Activated naive CD4-positive, alpha-beta T cell treated with anti-CD3 and anti-CD28 coated beads for 36 hours (primary cell): ENCODE data around the gene CCR2. TPM values are rescaled to one million over a fixed set of nuclear protein-coding genes. Genes with fewer than 3 reads are reported as not detected.
A peak's percentile ranks its signal among the peaks of the same experiment; 100 is the strongest.

Experiments used
- CTCF ChIA-PET: fragments of 350-600 bp; sonication (Branson Sonifier 250); formaldehyde crosslinking; loops from one replicate; lab custom pipeline; 2021; ENCODE audit warnings: antibody characterized with exemption; lab: Charles Lee
- DNase-seq: peaks from one replicate; pipeline ENCODE4 v3.0.0-alpha.2; 2020
- H3K27ac Mint-ChIP-seq: one replicate; pipeline ENCODE4 v1.8.0; 2021; ENCODE audit warnings: mild to moderate bottlenecking, mixed read lengths
- H3K27me3 Mint-ChIP-seq: one replicate; pipeline ENCODE4 v1.8.0; 2021; ENCODE audit warnings: low read depth, mixed read lengths
- H3K36me3 Mint-ChIP-seq: one replicate; pipeline ENCODE4 v1.8.0; 2021; ENCODE audit warnings: low read depth, mixed read lengths
- H3K4me1 Mint-ChIP-seq: one replicate; pipeline ENCODE4 v1.8.0; 2021; ENCODE audit warnings: low read depth, mixed read lengths
- H3K4me3 Mint-ChIP-seq: one replicate; pipeline ENCODE4 v1.8.0; 2021; ENCODE audit warnings: mild to moderate bottlenecking, moderate library complexity, mixed read lengths
- H3K9me3 Mint-ChIP-seq: one replicate; pipeline ENCODE4 v1.8.0; 2021; ENCODE audit warnings: mixed read lengths
- intact Hi-C: fragments of 100-400 bp; cut with micrococcal nuclease; formaldehyde crosslinking; loops from one replicate; pipeline ENCODE4 v1.15.1; 2023
- total RNA-seq, 2 experiments: library from RNA; stranded (reverse); gene quantifications; one replicate each; pipeline ENCODE4 v1.2.3, GENCODE V29; 2021

Gene CCR2
- total RNA-seq, 2 experiments from 2014 or later, result not detected

- H3K4me3 Mint-ChIP-seq, result no peak within 1 kb of the TSS
These were observed 17.1 kb downstream of the CCR2 start, which contains the start of gene CCR5 for GRCh38 chr3:46370839-46371518. CCR5 (plus strand) TSS chr3:46370946; CDS start chr3:46372903, 1,957 bp downstream.

GRCh38 chr3:46371519-46372340 lies 17.8 kb downstream of the CCR2 start:
- Mint-ChIP-seq H3K4me1 (peaks cover 33% of the 10 kb centered on the region), H3K4me3 (no peak overlapping the region), H3K36me3 (no peaks in the 10 kb centered on the region), H3K27ac (no peak overlapping the region), H3K27me3 (peaks cover 23% of the 10 kb centered on the region), H3K9me3 (no peaks in the 10 kb centered on the region)
- no peak for DNase-seq
- CTCF ChIA-PET, result interaction anchor here (0.6 to 6.7 kb wide), 15 partner anchors 9 to 293 kb away, joined by 3 to 63 read pairs (median 5); partner anchors contain the start of gene CCR2
- intact Hi-C loops, result loop anchor here (1.0 to 5.0 kb wide), 4 partner anchors 95 to 433 kb away; no protein-coding TSS in a partner anchor

More at GRCh38 chr3:46370839-46371518, 17.1 kb downstream of the CCR2 start, which contains the start of gene CCR5:
- intact Hi-C loops, result loop anchor here (1.0 to 5.0 kb wide), 6 partner anchors 71 to 432 kb away; no protein-coding TSS in a partner anchor
- H3K4me1 Mint-ChIP-seq, result peaks cover 33% of the 10 kb centered on the region
- no peak within 1 kb of the TSS for H3K27ac Mint-ChIP-seq
- H3K27me3 Mint-ChIP-seq, result peaks cover 25% of the 10 kb centered on the region
- DNase-seq, result peak; percentile 35
- no peaks in the 10 kb centered on the region for H3K9me3 Mint-ChIP-seq
- no peaks in the 10 kb centered on the region for H3K36me3 Mint-ChIP-seq
- CTCF ChIA-PET, result interaction anchor here (0.6 to 6.7 kb wide), 17 partner anchors 10 to 292 kb away, joined by 3 to 63 read pairs (median 6); partner anchors contain the start of gene CCR2

GRCh38 chr3:46372492-46373359 lies 18.8 kb downstream of the CCR2 start:
- Mint-ChIP-seq H3K4me3 (no peak overlapping the region), H3K9me3 (no peaks in the 10 kb centered on the region), H3K27ac (no peak overlapping the region), H3K4me1 (peaks cover 33% of the 10 kb centered on the region), H3K36me3 (no peaks in the 10 kb centered on the region), H3K27me3 (peaks cover 22% of the 10 kb centered on the region)
- DNase-seq, result peak; percentile 36
- intact Hi-C loops, result loop anchor here (1.0 to 5.0 kb wide), 2 partner anchors 96 to 145 kb away; no protein-coding TSS in a partner anchor
- CTCF ChIA-PET, result interaction anchor here (0.6 to 6.7 kb wide), 10 partner anchors 9 to 294 kb away, joined by 3 to 63 read pairs (median 3); no protein-coding TSS in a partner anchor

GRCh38 chr3:46374755-46375154 lies 20.8 kb downstream of the CCR2 start:
- intact Hi-C loops, result loop anchor here (5.0 kb wide), 2 partner anchors 147 to 297 kb away; no protein-coding TSS in a partner anchor
- H3K4me3 Mint-ChIP-seq, result no peak overlapping the region
- H3K4me1 Mint-ChIP-seq, result peaks cover 22% of the 10 kb centered on the region
- no peak for DNase-seq
- CTCF ChIA-PET, result interaction anchor here (0.7 to 4.9 kb wide), 8 partner anchors 8 to 372 kb away, joined by 3 to 31 read pairs (median 3); no protein-coding TSS in a partner anchor
- no peaks in the 10 kb centered on the region for H3K36me3 Mint-ChIP-seq
- no peaks in the 10 kb centered on the region for H3K9me3 Mint-ChIP-seq
- H3K27ac Mint-ChIP-seq, result no peak overlapping the region
- peaks cover 20% of the 10 kb centered on the region for H3K27me3 Mint-ChIP-seq

- H3K27ac Mint-ChIP-seq, result no peak overlapping the region
- peaks cover 17% of the 10 kb centered on the region for H3K4me1 Mint-ChIP-seq
- DNase-seq, result no peak
- H3K27me3 Mint-ChIP-seq, result peaks cover 20% of the 10 kb centered on the region
- intact Hi-C loops, result loop anchor here (5.0 kb wide), 1 partner anchor 298 kb away; no protein-coding TSS in a partner anchor
- no peaks in the 10 kb centered on the region for H3K9me3 Mint-ChIP-seq
- CTCF ChIA-PET, result interaction anchor here (0.7 to 4.9 kb wide), 7 partner anchors 8 to 373 kb away, joined by 3 to 31 read pairs (median 3); no protein-coding TSS in a partner anchor
- H3K36me3 Mint-ChIP-seq, result no peaks in the 10 kb centered on the region
- H3K4me3 Mint-ChIP-seq, result no peak overlapping the region
These were observed 21.3 kb downstream of the CCR2 start for GRCh38 chr3:46375218-46375617.

- CTCF ChIA-PET, result interaction anchor here (1.4 to 4.9 kb wide), 4 partner anchors 9 to 296 kb away, joined by 3 to 31 read pairs (median 12); no protein-coding TSS in a partner anchor
- intact Hi-C loops, result loop anchor here (5.0 kb wide), 1 partner anchor 299 kb away; no protein-coding TSS in a partner anchor
- Mint-ChIP-seq H3K27me3 (peaks cover 20% of the 10 kb centered on the region), H3K36me3 (no peaks in the 10 kb centered on the region), H3K4me1 (peaks cover 15% of the 10 kb centered on the region), H3K27ac (no peak overlapping the region), H3K9me3 (no peaks in the 10 kb centered on the region), H3K4me3 (no peak overlapping the region)
- no peak for DNase-seq
These were observed 21.9 kb downstream of the CCR2 start for GRCh38 chr3:46375814-46376213.

GRCh38 chr3:46378426-46378942 lies 24.6 kb downstream of the CCR2 start:
- peak; percentile 85 for DNase-seq
- CTCF ChIA-PET, result interaction anchor here (0.6 to 4.9 kb wide), 34 partner anchors 9 to 971 kb away, joined by 3 to 31 read pairs (median 4); partner anchors contain the start of genes CCR1, CCR5AS, CCRL2 and CXCR6
- Mint-ChIP-seq H3K27ac (no peak overlapping the region), H3K9me3 (no peaks in the 10 kb centered on the region), H3K36me3 (no peaks in the 10 kb centered on the region), H3K27me3 (peaks cover 17% of the 10 kb centered on the region), H3K4me3 (no peak overlapping the region), H3K4me1 (peaks cover 19% of the 10 kb centered on the region)
- intact Hi-C loops, result loop anchor here (2.0 to 5.0 kb wide), 2 partner anchors 301 to 440 kb away; no protein-coding TSS in a partner anchor

- Mint-ChIP-seq H3K36me3 (no peaks in the 10 kb centered on the region), H3K4me1 (peaks cover 15% of the 10 kb centered on the region), H3K9me3 (no peaks in the 10 kb centered on the region), H3K4me3 (no peak overlapping the region), H3K27ac (no peak overlapping the region), H3K27me3 (peaks cover 2% of the 10 kb centered on the region)
- CTCF ChIA-PET, result interaction anchor here (1.2 to 1.3 kb wide), 2 partner anchors 9 to 105 kb away, joined by 3 to 5 read pairs; partner anchors contain the start of gene CCR5
- intact Hi-C loops, result no loop called here
- no peak for DNase-seq
These were observed 26.7 kb downstream of the CCR2 start for GRCh38 chr3:46380471-46381221.

- DNase-seq, result no peak
- CTCF ChIA-PET, result interaction anchor here (1.3 to 1.6 kb wide), 2 partner anchors 10 to 114 kb away, joined by 5 to 7 read pairs; partner anchors contain the start of gene CCR5
- H3K27me3 Mint-ChIP-seq, result no peaks in the 10 kb centered on the region
- H3K27ac Mint-ChIP-seq, result no peak overlapping the region
- no peak overlapping the region for H3K4me3 Mint-ChIP-seq
- intact Hi-C loops, result no loop called here
- no peaks in the 10 kb centered on the region for H3K36me3 Mint-ChIP-seq
- H3K4me1 Mint-ChIP-seq, result peaks cover 12% of the 10 kb centered on the region
- H3K9me3 Mint-ChIP-seq, result no peaks in the 10 kb centered on the region
These were observed 27.7 kb downstream of the CCR2 start for GRCh38 chr3:46381625-46382024.

GRCh38 chr3:46383211-46383950 lies 29.5 kb downstream of the CCR2 start:
- CTCF ChIA-PET, result interaction anchor here (0.7 to 2.2 kb wide), 4 partner anchors 10 to 116 kb away, joined by 3 to 7 read pairs (median 4); no protein-coding TSS in a partner anchor
- intact Hi-C loops, result no loop called here
- Mint-ChIP-seq H3K9me3 (no peaks in the 10 kb centered on the region), H3K36me3 (no peaks in the 10 kb centered on the region), H3K4me1 (peaks cover 12% of the 10 kb centered on the region), H3K27ac (no peak overlapping the region), H3K27me3 (no peaks in the 10 kb centered on the region), H3K4me3 (no peak overlapping the region)
- no peak for DNase-seq
